HG03108 (cell line): ENCODE measurements around the gene TMPRSS4.

Experiments
- ATAC-seq: cut with Tn5 transposase; IDR thresholded peaks from one replicate; pipeline ENCODE4 v1.9.1; 2021; ENCODE audit warnings: moderate library complexity; ENCODE audit not compliant: unreplicated experiment

TMPRSS4 gene

GRCh38 chr11:118170882-118171268 is 94.0 kb downstream of the TMPRSS4 start:
- no peak for ATAC-seq
